22Rv1 (cell line): ENCODE results near the gene NUP62.

Experiments
- ZFX ChIP-seq: fragments of 450-650 bp; IDR thresholded peaks from 2 replicates; pipeline ENCODE4 v1.6.1; 2017; ENCODE audit warnings: antibody characterized with exemption, borderline replicate concordance
- TF ChIP-seq, protein P1 (sequence below): fragments of 450-650 bp; IDR thresholded peaks from 2 replicates; pipeline ENCODE4 v1.5.1; 2017; ENCODE audit warnings: mild to moderate bottlenecking

- TF ChIP-seq, protein P1, sequence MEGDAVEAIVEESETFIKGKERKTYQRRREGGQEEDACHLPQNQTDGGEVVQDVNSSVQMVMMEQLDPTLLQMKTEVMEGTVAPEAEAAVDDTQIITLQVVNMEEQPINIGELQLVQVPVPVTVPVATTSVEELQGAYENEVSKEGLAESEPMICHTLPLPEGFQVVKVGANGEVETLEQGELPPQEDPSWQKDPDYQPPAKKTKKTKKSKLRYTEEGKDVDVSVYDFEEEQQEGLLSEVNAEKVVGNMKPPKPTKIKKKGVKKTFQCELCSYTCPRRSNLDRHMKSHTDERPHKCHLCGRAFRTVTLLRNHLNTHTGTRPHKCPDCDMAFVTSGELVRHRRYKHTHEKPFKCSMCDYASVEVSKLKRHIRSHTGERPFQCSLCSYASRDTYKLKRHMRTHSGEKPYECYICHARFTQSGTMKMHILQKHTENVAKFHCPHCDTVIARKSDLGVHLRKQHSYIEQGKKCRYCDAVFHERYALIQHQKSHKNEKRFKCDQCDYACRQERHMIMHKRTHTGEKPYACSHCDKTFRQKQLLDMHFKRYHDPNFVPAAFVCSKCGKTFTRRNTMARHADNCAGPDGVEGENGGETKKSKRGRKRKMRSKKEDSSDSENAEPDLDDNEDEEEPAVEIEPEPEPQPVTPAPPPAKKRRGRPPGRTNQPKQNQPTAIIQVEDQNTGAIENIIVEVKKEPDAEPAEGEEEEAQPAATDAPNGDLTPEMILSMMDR = no peak
- no peak for TF ChIP-seq ZFX
These were observed 24.1 kb upstream of the NUP62 start for GRCh38 chr19:49953416-49953815.
